ENCODE measurements around the gene OGFR. TPM values are rescaled to one million over a fixed set of nuclear protein-coding genes. Genes with fewer than 3 reads are reported as not detected.

Gene OGFR
- total RNA-seq, 1 experiment from 2014 or later, result 47.3 TPM

GRCh38 chr20:62804021-62804626 lies 511 bp upstream of the OGFR start:
- Histone ChIP-seq H3K36me3 (ENCODE audit: control insufficient read depth, insufficient read depth, low read length) (peaks cover 3% of the 10 kb centered on the region), H3K4me3 (ENCODE audit: low read depth in 2 of 2, low read length in 2 of 2) (peak overlapping the region; percentile 55 to 70), H3K27me3 (ENCODE audit: control insufficient read depth, insufficient read depth, low read length) (no peaks in the 10 kb centered on the region), H3K27ac (ENCODE audit: low read length) (peak overlapping the region; percentile 86), H3K4me1 (ENCODE audit: control insufficient read depth, insufficient read depth, low read length) (peaks cover 31% of the 10 kb centered on the region), H3K9me3 (ENCODE audit: control insufficient read depth, insufficient read depth, low read depth, low read length) (no peaks in the 10 kb centered on the region)
- TF ChIP-seq POLR2AphosphoS5 (IDR thresholded peaks at IDR 0.05; ENCODE audit: low read depth, low read length) (no peak), TCF7L2 (IDR thresholded peaks at IDR 0.05; ENCODE audit: low read depth, low read length) (no peak), REST (IDR thresholded peaks at IDR 0.05; ENCODE audit: insufficient read depth in 1 of 2, low read depth in 2 of 2, low read length in 1 of 2) (no peak), CTCF (IDR thresholded peaks at IDR 0.05) (no peak), SIN3A (IDR thresholded peaks at IDR 0.05; ENCODE audit: borderline replicate concordance, insufficient read depth, low read depth, low read length) (no peak)
- in situ Hi-C loops (cut with HindIII; ENCODE audit: low pct_unique_long_range_greater_than_20kb, low sequenced_read_pairs), result no loop called here
- no TSS peak for BruUV-seq (replicated peaks)
- DNase-seq (ENCODE audit: low read depth, low spot score), result no peak
- ATAC-seq, result no peak
- ChIA-PET CTCF (no interaction called here), POLR2A (interaction anchor here (0.5 to 0.7 kb wide), 2 partner anchors 141 to 276 kb away, joined by 3 read pairs; no protein-coding TSS in a partner anchor)
- intact Hi-C loops (cut with micrococcal nuclease; ENCODE audit: unreplicated experiment), result no loop called here

- H3K4me1 ChIP-seq (ENCODE audit: control insufficient read depth, insufficient read depth, low read length), result peaks cover 31% of the 10 kb centered on the region
- in situ Hi-C loops (cut with HindIII; ENCODE audit: low pct_unique_long_range_greater_than_20kb, low sequenced_read_pairs), result no loop called here
- peaks cover 7% of the 10 kb centered on the region for H3K36me3 ChIP-seq (ENCODE audit: control insufficient read depth, insufficient read depth, low read length)
- ATAC-seq (peak; percentile 27), DNase-seq (ENCODE audit: low read depth, low spot score) (no peak)
- CTCF ChIA-PET, result interaction anchor here (1.0 kb wide), 1 partner anchor 17 kb away, joined by 3 read pairs; no protein-coding TSS in a partner anchor
- no peaks in the 10 kb centered on the region for H3K27me3 ChIP-seq (ENCODE audit: control insufficient read depth, insufficient read depth, low read length)
- no TSS peak for BruUV-seq (replicated peaks)
- POLR2A ChIA-PET, result interaction anchor here (0.6 to 0.7 kb wide), 2 partner anchors 9 to 142 kb away, joined by 3 read pairs; partner anchors contain the start of gene MRGBP
- TF ChIP-seq POLR2AphosphoS5 (IDR thresholded peaks at IDR 0.05; ENCODE audit: low read depth, low read length), result no peak
- TF ChIP-seq REST (IDR thresholded peaks at IDR 0.05; ENCODE audit: insufficient read depth in 1 of 2, low read depth in 2 of 2, low read length in 1 of 2), result no peak
- TF ChIP-seq TCF7L2 (IDR thresholded peaks at IDR 0.05; ENCODE audit: low read depth, low read length), result no peak
- TF ChIP-seq SIN3A (IDR thresholded peaks at IDR 0.05; ENCODE audit: borderline replicate concordance, insufficient read depth, low read depth, low read length), result no peak; the same call in 1 of the 2 replicates
- no peak for TF ChIP-seq CTCF (IDR thresholded peaks at IDR 0.05)
- H3K27ac ChIP-seq (ENCODE audit: low read length), result peak overlapping the region; percentile 93
- H3K9me3 ChIP-seq (ENCODE audit: control insufficient read depth, insufficient read depth, low read depth, low read length), result no peaks in the 10 kb centered on the region
- H3K4me3 ChIP-seq (ENCODE audit: low read depth in 2 of 2, low read length in 2 of 2), result peak overlapping the region; percentile 70 to 71
- intact Hi-C loops (cut with micrococcal nuclease; ENCODE audit: unreplicated experiment), result no loop called here
Measured at GRCh38 chr20:62805155-62805710, 598 bp downstream of the OGFR start.
